Colonic mucosa (tissue), 4 donors: Measurements from ENCODE around the gene MAN1A1. TPM values are rescaled to one million over a fixed set of nuclear protein-coding genes. Genes with fewer than 3 reads are reported as not detected.
A peak's percentile ranks its signal among the peaks of the same experiment; 100 is the strongest.

Source experiments
- DNase-seq: peaks from one replicate; pipeline ENCODE4 v3.0.0-alpha.2; 2020
- H3K27ac ChIP-seq: fragments of 200-600 bp; one replicate; pipeline ENCODE4 v1.8.0; 2021
- H3K27me3 ChIP-seq: fragments of 200-600 bp; one replicate; pipeline ENCODE4 v1.8.0; 2021
- H3K36me3 ChIP-seq: fragments of 200-600 bp; one replicate; pipeline ENCODE4 v1.8.0; 2021
- H3K4me1 ChIP-seq: fragments of 200-600 bp; one replicate; pipeline ENCODE4 v1.8.0; 2021; ENCODE audit warnings: mild to moderate bottlenecking
- H3K4me3 ChIP-seq: fragments of 200-600 bp; one replicate; pipeline ENCODE4 v1.8.0; 2021
- H3K9ac ChIP-seq, 2 donors: one replicate each; pipeline ENCODE4 v1.7.0; 2013; ENCODE audit warnings: control low read depth in 2 of 2, low read depth in 2 of 2, low read length in 2 of 2
- H3K9me3 ChIP-seq: fragments of 200-600 bp; one replicate; pipeline ENCODE4 v1.8.0; 2021
- CTCF ChIP-seq: fragments of 200-600 bp; IDR thresholded peaks from one replicate; pipeline ENCODE4 v1.8.0; 2022; ENCODE audit warnings: antibody characterized with exemption, mild to moderate bottlenecking
- intact Hi-C: fragments of 100-400 bp; cut with DNase I; formaldehyde crosslinking; loops from one replicate; pipeline ENCODE4 v1.14.1; 2022
- total RNA-seq, 2 donors: library from RNA; stranded (reverse); fragmentation: NEBNext Ultra II Directional in 1 of 2; extraction: Animal tissue kit (Norgen Biotek cat#: 25700) in 1 of 2; gene quantifications; one replicate each; pipeline ENCODE4 v1.2.1, GENCODE V29; 2021
- donor health status: healthy.
- donor health status: DM: no; HTN: no; CAD: no.
- donor health status: DM: no; HTN: no; CAD: no.

The MAN1A1 gene
- total RNA-seq, 2 donors from 2014 or later = 43.5 to 77.1 TPM

GRCh38 chr6:119355890-119356289 lies 6.3 kb upstream of the MAN1A1 start:
- no peaks in the 10 kb centered on the region for H3K4me1 ChIP-seq
- no peak overlapping the region for H3K27ac ChIP-seq
- intact Hi-C loops = no loop called here

GRCh38 chr6:119355157-119355556 lies 5.6 kb upstream of the MAN1A1 start:
- no peak for DNase-seq
- Histone ChIP-seq H3K4me3 (no peak overlapping the region), H3K4me1 (no peaks in the 10 kb centered on the region), H3K27me3 (no peaks in the 10 kb centered on the region), H3K9ac (no peak overlapping the region), H3K27ac (no peak overlapping the region), H3K9me3 (no peaks in the 10 kb centered on the region), H3K36me3 (no peaks in the 10 kb centered on the region)
- intact Hi-C loops = no loop called here
- no peak for TF ChIP-seq CTCF

More at GRCh38 chr6:119355890-119356289, 6.3 kb upstream of the MAN1A1 start:
- DNase-seq = no peak
- Histone ChIP-seq H3K36me3 (no peaks in the 10 kb centered on the region), H3K9ac (no peak overlapping the region), H3K9me3 (no peaks in the 10 kb centered on the region), H3K27me3 (no peaks in the 10 kb centered on the region), H3K4me3 (no peak overlapping the region)
- TF ChIP-seq CTCF = no peak

- Histone ChIP-seq H3K36me3 (no peaks in the 10 kb centered on the region), H3K4me1 (no peaks in the 10 kb centered on the region), H3K4me3 (no peak overlapping the region), H3K9me3 (no peaks in the 10 kb centered on the region), H3K27ac (no peak overlapping the region), H3K27me3 (no peaks in the 10 kb centered on the region), H3K9ac (no peak overlapping the region)
- DNase-seq = no peak
- intact Hi-C loops = no loop called here
- no peak for TF ChIP-seq CTCF
These were observed 4.1 kb upstream of the MAN1A1 start for GRCh38 chr6:119353696-119354095.

- no peak overlapping the region for H3K4me3 ChIP-seq
- H3K9ac ChIP-seq = no peak overlapping the region
- DNase-seq = no peak
- intact Hi-C loops = no loop called here
- no peaks in the 10 kb centered on the region for H3K4me1 ChIP-seq
- no peak overlapping the region for H3K27ac ChIP-seq
- TF ChIP-seq CTCF = no peak
- H3K9me3 ChIP-seq = no peaks in the 10 kb centered on the region
- no peaks in the 10 kb centered on the region for H3K36me3 ChIP-seq
- H3K27me3 ChIP-seq = no peaks in the 10 kb centered on the region
These were observed 2.4 kb upstream of the MAN1A1 start for GRCh38 chr6:119352001-119352400.

- H3K4me3 ChIP-seq = peak overlapping the region; percentile 91
- H3K27me3 ChIP-seq = no peaks in the 10 kb centered on the region
- H3K36me3 ChIP-seq = no peaks in the 10 kb centered on the region
- DNase-seq = no peak
- peak overlapping the region; percentile 61 to 91 for H3K9ac ChIP-seq
- no peaks in the 10 kb centered on the region for H3K9me3 ChIP-seq
- H3K4me1 ChIP-seq = no peaks in the 10 kb centered on the region
- intact Hi-C loops = no loop called here
- peak; percentile 56 for TF ChIP-seq CTCF
- H3K27ac ChIP-seq = peak overlapping the region; percentile 93
These were observed 1.4 kb upstream of the MAN1A1 start for GRCh38 chr6:119350952-119351372.
